GM19238 (cell line): ENCODE measurements around the gene TMEM26.

Experiments
- DNase-seq: peaks from one replicate; pipeline ENCODE4 v3.0.0; 2011; ENCODE audit warnings: low spot score; ENCODE audit not compliant: insufficient read length

The TMEM26 gene

GRCh38 chr10:61460835-61461234, 7.7 kb upstream of the TMEM26 start:
- DNase-seq, result no peak

GRCh38 chr10:61458031-61458430, 4.8 kb upstream of the TMEM26 start:
- DNase-seq, result no peak

GRCh38 chr10:61456095-61456789, 3.1 kb upstream of the TMEM26 start:
- no peak for DNase-seq

- no peak for DNase-seq
These were observed 2.5 kb upstream of the TMEM26 start for GRCh38 chr10:61455656-61456055.

- no peak for DNase-seq
These were observed 1.4 kb upstream of the TMEM26 start for GRCh38 chr10:61454541-61454940.

GRCh38 chr10:61452151-61452651, 980 bp downstream of the TMEM26 start:
- DNase-seq, result no peak

GRCh38 chr10:61451357-61451756, 1.8 kb downstream of the TMEM26 start:
- DNase-seq, result no peak

- DNase-seq, result no peak
These were observed 4.2 kb downstream of the TMEM26 start for GRCh38 chr10:61448841-61449600.

GRCh38 chr10:61448091-61448490, 5.1 kb downstream of the TMEM26 start:
- DNase-seq, result no peak

GRCh38 chr10:61439058-61439609, 14.0 kb downstream of the TMEM26 start:
- no peak for DNase-seq

- DNase-seq, result no peak
These were observed 14.8 kb downstream of the TMEM26 start for GRCh38 chr10:61438141-61438988.

GRCh38 chr10:61423178-61423577, 30.0 kb downstream of the TMEM26 start:
- no peak for DNase-seq

GRCh38 chr10:61417661-61418060, 35.5 kb downstream of the TMEM26 start:
- no peak for DNase-seq

- DNase-seq, result no peak
These were observed 37.4 kb downstream of the TMEM26 start for GRCh38 chr10:61415824-61416223.

GRCh38 chr10:61411706-61412105, 41.5 kb downstream of the TMEM26 start:
- DNase-seq, result no peak

- DNase-seq, result no peak
These were observed 42.7 kb downstream of the TMEM26 start for GRCh38 chr10:61410353-61411070.

GRCh38 chr10:61409157-61409556, 44.0 kb downstream of the TMEM26 start:
- no peak for DNase-seq

GRCh38 chr10:61408105-61408504, 45.1 kb downstream of the TMEM26 start:
- DNase-seq, result no peak

GRCh38 chr10:61406736-61407135, 46.4 kb downstream of the TMEM26 start:
- DNase-seq, result no peak

GRCh38 chr10:61406242-61406641, 46.9 kb downstream of the TMEM26 start:
- DNase-seq, result no peak

- DNase-seq, result no peak
These were observed 48.4 kb downstream of the TMEM26 start for GRCh38 chr10:61404751-61405150.
